Stimulated activated CD4-positive, alpha-beta T cell treated with anti-CD3 and anti-CD28 coated beads, Interleukin-1b, Interleukin-23, amount 100 ng/mL, for 24 hours (primary cell): ENCODE data around the gene REPIN1.

Source experiments
- DNase-seq, 4 experiments: peaks; one replicate each; pipeline ENCODE4 v3.0.0-alpha.2; 2020; ENCODE audit warnings: low read depth in 4 of 4, low spot score in 1 of 4

REPIN1 gene

DNA sequence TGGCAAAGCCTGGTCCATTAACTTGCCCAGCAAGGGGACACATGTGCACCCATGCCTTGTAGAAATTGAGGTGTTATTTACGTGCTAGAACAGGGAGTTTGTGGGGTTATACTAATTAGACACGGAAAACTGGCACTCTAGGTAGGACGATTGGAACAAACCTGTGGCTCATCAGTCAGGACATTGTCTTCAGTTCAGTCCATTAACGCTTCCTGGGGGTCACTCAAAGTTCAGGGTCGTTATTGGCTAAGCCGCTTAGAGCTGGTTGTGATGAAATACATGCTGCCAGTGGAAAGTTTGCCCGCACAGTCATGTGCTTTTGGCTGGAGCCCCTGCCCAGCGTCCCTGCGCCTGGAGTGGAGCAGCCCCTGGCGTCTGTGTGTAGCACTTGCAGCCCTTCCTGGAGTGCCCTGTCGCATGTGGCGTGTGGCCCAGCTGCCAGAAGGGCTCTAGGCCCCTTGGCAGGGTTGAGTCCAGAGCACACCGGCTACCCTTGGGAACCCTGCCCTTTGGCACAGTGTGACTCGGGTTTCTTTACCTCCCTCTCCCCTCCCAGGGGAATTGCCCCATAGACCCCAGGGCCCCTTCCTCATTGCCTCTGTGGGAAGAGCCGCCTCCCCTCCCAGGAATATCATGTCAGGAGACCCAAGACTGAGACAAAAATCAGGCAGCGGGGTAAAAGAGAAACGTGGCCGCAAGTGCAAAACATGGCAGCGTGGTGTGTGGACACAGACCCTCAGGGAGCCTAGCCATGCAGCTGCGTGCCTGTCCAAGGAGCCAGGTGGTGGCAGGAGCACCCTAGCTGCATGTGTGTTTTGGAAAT lies 20.3 kb downstream of the REPIN1 start:
- no peak for DNase-seq

DNA sequence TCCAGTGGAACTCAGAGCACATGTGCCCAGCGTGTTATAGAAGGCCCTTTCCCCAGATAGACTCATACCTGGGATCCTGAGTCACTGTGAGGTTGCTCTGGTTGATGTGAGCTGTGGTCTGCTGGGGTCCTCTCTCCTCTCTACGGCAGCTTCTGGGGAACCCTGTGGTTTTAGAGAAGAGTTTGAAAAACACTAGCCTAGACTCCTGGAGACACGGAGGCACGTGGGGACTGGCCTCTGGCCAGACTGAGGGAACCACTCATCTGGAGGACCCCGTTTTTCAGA lies 20.9 kb downstream of the REPIN1 start:
- no peak for DNase-seq

DNA sequence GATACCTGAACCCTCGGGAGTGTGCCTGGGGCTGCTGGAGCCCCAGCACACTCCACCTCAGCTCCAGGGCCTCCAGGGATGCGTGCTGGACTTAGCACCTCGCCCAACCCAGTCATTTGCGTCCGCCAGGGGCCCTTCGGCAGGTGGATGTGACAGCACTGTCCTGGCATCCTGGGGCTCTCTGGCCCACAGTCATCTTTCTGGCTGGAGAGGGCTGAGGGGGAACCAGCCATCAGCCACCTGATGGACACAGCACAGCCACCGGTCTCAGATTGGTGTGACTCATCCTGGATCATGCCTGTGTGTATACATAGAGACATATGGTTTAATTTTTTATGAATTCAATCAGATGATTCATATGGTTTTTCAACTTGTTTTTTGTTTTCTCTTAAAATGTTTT lies 21.6 kb downstream of the REPIN1 start:
- DNase-seq, result no peak

DNA sequence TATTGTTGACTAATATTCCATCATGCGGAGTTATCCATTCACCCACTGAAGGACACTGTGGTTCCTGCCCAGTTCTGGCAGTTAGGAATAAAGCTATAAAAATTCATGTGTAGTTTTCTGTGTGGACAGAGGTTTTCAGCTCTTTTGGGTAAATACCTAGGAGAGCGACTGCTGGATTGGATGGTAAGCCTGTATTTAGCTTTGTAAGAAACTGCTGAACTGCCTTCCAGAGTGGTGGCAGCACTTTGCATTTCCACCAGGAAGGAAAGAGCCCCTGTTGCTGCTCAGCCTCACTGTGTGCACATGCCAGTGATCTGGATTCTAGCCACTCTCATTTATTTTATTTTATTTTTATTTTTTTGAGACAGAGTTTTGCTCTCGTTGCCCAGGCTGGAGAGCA lies 24.7 kb downstream of the REPIN1 start:
- DNase-seq, result no peak

DNA sequence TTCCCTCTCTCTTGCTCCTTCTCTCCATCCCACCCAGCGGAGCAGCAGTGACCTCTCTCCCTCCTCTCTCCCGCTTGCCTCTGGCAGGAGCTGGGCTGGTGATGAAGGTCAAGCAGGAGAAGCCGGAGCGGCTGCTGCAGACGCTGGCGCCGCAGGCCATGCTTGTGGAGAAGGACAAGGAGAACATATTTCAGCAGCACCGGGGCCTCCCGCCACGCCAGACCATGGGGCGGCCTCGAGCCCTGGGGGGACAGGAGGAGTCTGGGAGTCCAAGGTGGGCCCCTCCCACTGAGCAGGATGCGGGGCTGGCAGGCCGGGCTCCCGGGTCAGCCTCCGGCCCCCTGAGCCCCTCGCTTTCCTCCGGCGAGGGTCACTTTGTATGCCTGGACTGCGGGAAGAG lies 27.8 kb downstream of the REPIN1 start:
- DNase-seq, result no peak

DNA sequence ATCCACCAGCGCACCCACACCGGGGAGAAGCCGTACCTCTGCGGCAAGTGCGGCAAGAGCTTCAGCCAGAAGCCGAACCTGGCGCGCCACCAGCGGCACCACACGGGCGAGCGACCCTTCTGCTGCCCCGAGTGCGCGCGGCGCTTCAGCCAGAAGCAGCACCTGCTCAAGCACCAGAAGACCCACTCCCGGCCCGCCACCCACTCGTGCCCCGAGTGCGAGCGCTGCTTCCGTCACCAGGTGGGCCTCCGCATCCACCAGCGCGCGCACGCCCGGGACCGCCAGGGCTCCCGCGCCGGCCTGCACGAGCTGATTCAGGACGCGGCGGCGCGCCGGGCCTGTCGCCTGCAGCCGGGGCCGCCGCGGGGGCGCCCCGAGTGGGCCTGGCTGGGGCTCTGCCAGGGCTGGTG lies 28.2 kb downstream of the REPIN1 start:
- DNase-seq, result no peak

DNA sequence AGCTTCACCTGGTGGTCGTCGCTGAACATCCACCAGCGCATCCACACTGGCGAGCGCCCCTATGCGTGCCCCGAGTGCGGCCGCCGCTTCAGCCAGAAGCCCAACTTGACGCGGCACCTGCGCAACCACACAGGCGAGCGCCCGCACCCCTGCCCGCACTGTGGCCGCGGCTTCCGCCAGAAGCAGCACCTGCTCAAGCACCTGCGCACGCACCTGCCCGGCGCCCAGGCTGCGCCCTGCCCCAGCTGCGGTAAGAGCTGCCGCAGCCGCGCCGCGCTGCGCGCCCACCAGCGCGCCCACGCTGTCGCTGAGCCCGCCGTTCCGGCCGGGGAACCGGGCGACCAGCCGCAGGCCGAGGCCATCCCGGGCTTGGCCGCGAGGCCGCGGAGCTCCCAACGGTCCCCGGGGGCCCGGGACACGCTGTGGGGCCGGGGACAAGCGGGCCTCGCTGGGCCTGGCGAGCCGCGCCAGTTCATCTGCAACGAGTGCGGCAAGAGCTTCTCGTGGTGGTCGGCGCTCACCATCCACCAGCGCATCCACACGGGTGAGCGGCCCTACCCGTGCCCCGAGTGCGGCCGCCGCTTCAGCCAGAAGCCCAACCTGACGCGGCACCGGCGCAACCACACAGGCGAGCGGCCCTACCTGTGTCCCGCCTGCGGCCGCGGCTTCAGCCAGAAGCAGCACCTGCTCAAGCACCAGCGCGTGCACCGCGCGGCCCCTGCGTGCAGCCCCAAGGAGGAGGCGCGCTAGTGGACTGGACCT lies 28.9 kb downstream of the REPIN1 start:
- DNase-seq, result no peak

DNA sequence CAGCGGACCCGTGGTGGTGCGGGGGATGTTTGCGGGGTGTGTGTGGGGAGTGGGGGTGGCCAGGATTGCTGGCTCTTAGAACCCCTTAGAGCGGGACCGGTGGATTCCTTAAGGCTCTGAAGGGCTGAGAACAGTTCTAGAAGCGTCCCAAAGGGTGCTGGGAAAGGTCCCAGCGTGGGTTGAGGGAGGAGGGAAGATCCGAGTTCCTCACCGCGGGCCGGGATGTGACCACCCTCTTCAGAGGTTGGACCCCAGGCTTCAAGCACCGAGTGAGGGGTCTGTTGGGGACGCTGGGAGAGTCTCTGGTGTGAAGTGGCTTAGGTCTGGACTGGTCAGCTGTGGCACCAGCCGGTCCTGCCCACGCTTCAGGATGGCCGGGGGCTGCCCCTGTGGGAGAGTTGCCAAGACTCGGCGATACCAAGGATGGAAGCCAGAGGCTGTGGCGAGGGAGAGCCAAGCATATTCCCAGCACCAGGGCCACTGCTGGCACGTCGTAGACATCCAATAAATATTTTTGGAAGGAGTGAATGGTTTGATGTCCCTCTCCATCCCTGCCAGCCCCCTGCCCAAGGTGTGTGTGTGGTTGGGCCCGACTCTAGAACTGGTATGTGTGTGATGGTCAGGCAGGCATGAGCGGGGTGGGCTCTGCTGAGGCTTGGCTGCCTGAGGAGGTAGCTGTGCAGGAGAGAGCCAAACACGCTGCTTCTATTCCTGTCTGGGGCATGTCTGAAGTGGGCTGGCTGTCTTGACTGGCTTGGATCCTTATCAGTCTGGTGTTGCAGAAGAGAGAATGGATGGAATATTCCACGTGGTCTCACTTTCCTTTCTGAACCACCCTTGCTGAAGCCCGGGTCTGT lies 29.7 kb downstream of the REPIN1 start:
- no peak for DNase-seq

DNA sequence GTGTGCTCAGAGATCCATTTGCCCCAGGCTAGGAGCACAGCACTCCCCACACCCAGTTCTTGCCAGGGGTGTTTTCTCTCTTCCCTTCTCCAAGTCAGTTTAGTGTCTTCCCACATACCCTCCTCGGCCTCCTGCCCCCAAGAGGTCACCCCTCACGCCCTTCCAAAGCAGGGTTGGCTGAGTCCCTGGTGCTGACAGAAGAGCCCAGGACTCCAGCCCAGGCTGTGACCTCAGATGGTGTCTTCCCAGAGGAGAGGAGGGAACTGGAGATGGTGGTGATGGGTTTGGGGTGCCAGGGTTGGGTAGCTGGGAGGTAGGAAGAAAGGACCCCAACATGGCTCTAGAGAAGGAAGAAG lies 30.3 kb downstream of the REPIN1 start:
- DNase-seq, result no peak

DNA sequence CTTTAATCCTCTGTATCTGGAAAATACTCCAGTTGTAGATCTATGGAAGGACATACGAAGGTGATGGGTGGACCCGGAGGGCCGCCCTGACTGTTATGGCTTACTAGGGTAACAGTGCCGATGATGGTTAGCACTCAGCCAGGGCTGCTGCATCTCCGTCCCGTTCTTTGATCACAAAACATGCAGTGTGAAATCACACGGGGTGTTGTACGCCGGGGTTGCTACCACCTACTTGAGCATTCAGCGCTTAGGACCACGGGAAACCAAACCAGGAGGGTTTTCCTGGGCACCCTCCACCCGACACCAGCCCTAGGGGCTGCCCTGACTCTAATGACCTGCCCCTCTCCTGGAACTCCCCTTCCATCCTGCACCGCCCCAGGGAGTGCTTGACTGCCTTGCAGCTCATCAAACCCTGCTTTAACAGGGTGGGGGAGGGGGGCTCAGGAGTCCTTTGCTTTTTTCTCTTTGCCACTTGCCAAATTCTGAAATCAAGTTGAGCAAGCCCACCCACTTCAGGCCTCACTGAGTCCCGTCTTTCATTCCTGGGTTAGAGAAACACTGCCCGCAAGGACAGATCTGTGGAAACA lies 30.9 kb downstream of the REPIN1 start:
- no peak for DNase-seq

DNA sequence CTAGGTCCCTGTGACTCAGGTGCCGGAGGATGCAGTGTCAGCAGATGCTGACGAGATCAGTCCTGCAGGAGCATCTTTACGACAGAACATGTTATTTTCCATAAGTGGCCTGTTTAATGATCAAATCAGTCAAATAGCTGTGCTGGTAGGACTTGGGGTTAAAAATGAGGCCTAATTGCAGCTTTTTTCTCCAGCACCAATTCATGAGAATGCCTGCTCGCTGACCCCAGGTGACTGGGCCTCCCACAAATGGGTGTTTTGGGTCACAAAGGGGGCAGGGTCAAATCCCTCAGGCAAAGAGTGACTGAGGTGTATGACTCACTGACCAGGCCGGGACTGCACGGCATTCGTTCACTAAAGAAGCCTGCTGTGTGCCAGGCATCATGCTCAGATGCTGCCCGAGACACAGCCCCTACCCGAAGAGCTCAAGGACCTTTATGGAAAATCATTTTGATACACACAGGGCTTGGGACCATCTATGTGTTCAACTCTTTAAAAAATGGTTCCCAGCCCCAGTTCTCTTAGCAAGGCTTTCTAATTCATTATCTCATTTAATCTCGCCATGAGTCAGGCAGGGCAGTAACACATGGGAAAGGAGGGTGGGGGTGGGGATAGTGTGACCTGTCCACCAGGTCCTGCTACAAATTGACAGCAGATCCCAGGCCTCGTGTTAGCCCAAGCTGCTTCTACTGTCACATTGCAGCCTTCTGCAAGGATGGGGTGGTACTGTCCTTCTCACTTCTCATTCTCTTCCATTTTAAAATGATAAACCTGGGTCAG lies 31.6 kb downstream of the REPIN1 start:
- DNase-seq, result no peak

DNA sequence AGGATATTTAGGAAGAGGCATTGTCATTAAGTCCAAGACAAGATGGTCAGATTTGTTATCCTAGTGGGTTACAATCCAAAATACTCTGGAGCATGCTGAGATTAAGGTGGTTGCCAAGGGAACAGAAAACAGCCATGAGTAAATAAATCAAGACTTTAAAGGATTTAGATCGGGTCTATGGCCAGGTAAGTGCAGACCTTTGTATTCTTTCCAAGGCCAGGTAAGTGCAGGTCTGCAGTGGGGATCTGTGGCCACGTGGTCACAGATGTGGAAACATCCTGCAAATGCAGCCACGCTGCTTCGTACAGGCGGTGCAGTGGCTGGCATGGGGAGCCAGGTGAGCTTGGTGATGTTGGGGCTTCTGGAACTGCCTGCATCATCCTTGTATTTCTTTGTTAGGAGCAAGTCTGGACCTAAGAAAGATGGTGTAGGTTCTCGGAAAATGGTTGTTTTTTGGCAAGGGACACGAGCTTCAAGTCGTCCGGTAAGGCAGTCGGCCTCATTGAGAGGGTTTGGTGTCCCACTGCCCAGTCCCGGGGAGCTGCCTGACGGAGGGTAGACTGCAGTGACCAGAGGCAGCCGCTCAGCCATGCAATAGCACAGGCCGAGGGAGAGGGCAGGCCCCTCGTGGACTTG lies 32.3 kb downstream of the REPIN1 start:
- DNase-seq, result no peak

DNA sequence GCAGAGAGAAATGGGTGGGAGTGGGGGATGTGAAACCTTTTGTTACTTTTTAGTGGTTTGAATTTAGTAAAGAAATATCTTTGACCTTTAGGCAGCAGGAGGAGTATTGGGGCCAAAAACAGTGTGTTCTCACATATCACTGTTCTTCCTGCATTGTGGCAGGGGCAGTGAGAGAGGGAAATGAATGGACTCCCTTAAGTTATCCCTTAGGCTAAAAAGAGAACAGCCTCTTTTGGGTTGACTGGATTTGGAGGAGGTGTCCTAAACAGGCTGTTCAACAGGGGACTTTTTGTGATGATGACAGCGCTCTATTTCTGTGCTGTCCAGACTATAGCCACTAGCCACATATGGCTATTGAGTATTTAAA lies 32.8 kb downstream of the REPIN1 start:
- DNase-seq, result no peak

DNA sequence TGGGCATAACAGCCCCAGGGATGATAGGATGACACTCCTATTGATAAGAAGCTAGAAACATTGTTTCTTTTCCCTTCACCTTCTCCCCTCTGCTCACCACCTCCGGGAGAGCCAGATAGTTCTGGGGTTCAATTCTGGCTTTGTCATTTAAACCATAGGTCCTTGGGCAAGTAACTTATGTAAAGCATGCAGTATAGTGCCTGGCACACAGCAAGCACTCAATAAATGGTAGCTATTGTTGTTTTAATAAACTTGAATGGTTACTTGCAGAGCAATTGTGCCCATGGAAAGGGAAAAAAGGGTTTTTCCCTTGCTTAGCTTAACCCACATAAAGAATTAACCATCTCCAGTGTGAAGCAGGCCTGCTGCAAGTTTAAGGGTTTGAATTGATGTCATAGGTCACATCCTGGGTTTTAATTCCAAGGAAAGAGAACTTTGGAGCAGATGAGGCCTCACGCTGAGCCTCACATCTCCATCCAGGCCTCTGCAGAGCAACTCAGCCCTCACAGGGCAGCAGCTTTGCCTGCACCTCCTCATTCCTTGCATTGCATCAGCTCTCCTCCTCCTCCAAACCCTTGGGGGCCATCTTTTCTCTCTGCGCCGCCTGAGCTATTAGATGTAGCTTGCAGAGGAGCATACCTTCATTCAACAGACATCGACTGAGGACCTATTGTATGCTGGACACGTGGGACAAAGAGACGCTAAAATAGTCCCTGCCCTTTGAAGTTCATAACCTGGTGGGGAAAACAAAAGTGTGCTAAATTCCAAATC lies 33.4 kb downstream of the REPIN1 start:
- DNase-seq, result no peak

DNA sequence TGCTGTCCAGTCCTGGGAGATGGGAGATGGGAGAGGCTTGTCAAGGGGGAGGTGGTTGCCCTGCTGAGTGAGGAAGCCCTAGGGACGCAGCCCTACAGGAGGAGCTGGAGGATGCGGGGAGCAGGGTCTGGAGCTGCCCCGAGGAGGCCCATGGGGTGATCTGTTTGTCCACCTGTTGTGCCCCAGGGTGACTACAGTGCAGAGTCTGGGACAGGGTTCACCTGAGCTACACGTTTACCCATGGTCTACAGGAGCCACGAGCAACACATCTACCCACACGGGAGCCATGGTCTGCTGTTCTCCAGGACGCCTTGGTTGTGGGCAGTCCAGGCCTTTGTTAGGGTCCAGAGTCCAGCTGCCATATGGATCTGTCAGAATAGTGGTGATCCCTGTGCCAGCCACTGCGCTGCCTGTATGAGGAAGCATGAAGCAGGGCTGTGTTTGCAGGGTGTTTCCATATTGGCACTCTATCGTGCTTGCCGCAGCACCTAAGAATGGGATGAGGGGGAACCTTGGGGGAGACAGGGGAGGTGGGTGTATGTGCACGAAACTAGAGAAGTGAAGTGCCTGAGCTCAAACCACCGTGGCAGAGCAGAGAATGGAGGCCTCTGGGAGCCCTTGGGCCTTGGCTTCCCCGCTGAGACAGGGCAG lies 34.2 kb downstream of the REPIN1 start:
- DNase-seq, result no peak

DNA sequence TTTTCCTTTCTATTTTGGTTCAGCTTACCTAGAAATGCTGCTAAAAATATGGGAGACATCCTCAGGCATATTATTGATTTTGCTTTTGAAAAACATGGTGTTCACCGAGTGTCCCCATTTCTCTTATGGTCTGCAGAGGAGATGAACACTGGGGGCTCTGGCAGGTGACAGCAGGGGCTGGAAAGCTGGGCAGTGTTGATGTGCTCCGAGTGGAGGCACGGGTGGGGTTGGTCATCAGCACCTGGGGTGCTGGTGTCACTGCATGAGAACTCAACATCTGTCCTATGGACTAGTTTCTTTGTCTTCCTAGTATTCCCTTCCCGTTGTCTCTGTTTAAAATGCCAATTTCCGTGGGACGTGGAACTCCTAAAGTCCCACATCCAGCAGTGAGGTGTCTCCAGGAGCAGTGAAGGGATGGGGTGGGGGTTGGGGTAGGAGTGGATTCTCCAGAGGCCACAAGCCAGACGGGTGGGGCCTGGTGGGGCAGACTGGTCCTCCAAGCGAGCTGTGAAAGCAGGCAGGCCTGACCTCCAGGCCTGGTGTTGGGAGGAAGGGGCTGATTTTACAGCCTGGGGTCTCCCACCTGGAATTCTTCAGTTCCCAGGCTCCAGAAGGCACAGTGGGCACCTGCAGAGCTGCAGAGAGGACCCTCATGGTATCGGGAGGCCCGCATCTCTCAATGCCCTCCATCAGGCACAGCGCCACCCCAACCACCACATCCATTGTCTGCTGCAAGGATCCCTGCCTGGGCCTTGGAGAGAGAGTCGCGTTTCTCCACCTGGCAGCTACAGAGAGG lies 35.0 kb downstream of the REPIN1 start:
- DNase-seq, result no peak

DNA sequence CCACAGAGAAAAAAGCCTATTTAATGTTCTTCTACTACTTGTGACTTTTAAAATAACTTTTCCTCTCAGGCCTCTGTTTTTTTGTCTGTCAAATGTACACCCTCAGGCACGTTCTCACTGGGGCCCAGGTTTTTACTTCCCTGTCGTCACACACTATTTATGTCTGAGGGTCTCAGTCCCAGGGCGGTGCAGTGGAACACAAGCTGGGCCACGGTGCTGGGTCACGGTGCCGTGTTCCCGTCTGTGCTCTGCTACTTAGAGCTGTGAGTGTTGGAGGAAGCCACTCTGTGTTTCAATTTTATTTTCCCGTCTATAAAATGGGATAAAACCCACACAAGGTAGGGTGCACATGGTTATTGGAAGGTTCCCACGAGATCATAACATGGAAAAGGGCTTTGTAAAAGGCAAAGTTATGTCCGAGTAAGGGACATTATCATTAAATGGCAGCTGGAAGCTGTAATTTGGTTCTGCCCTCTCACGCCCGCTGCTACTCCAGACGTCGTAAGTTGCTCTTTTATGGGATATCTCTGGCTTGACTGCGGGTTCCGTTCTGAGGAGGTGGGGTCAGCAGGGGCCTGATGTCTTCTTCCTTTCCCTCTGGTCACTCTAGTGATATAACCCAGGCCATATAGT lies 35.7 kb downstream of the REPIN1 start:
- DNase-seq, result no peak
